ENCODE measurements around the gene SLC12A9. TPM values are rescaled to one million over a fixed set of nuclear protein-coding genes. Genes with fewer than 3 reads are reported as not detected.

SLC12A9 gene
- total and polyA plus RNA-seq, 2 experiments from 2014 or later, result 17.1 to 21.3 TPM

DNA sequence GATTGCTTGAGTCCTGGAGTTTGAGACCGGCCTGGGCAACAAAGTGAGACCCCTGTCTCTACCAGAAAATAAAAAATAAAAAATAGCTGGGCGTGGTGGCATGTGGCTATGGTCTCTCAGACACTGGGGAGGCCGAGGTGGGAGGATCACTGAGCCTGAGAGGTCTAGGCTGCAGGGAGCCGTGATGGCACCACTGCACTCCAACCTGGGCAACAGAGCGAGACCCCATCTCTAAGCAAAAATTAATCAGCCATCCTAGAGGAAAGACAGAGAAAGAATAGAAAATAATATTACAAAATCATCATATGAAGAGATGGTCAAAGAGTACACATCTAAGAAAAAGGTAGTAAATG lies 20.3 kb upstream of the SLC12A9 start:
- Histone ChIP-seq H3K27ac (peak overlapping the region; percentile 91), H4K20me1 (ENCODE audit: insufficient read depth, poor library complexity, severe bottlenecking) (no peaks in the 10 kb centered on the region), H3K4me2 (peak overlapping the region; percentile 65), H2AFZ (no peak overlapping the region), H3K36me3 (replicated peaks; ENCODE audit: insufficient read depth, low read depth) (no peaks in the 10 kb centered on the region), H3K9me2 (replicated peaks; ENCODE audit: insufficient read depth) (no peaks in the 10 kb centered on the region), H3K27me3 (no peaks in the 10 kb centered on the region), H3K9me3 (ENCODE audit: low read depth) (no peaks in the 10 kb centered on the region), H3K4me3 (no peak overlapping the region), H3K79me2 (peaks cover 18% of the 10 kb centered on the region), H3K4me1 (ENCODE audit: insufficient read depth) (peaks cover 33% of the 10 kb centered on the region)
- WGBS (ENCODE audit: low lambda C conversion rate, missing lambda C conversion rate), result 76% methylated on average over 5 of the region's 5 CpGs
- TF ChIP-seq EZH2 (IDR thresholded peaks at IDR 0.05; ENCODE audit: borderline replicate concordance) (no peak), EZH2phosphoT487 (IDR thresholded peaks at IDR 0.05; ENCODE audit: low read depth, severe bottlenecking, unreplicated experiment) (no peak)
- TF ChIP-seq, protein P1, sequence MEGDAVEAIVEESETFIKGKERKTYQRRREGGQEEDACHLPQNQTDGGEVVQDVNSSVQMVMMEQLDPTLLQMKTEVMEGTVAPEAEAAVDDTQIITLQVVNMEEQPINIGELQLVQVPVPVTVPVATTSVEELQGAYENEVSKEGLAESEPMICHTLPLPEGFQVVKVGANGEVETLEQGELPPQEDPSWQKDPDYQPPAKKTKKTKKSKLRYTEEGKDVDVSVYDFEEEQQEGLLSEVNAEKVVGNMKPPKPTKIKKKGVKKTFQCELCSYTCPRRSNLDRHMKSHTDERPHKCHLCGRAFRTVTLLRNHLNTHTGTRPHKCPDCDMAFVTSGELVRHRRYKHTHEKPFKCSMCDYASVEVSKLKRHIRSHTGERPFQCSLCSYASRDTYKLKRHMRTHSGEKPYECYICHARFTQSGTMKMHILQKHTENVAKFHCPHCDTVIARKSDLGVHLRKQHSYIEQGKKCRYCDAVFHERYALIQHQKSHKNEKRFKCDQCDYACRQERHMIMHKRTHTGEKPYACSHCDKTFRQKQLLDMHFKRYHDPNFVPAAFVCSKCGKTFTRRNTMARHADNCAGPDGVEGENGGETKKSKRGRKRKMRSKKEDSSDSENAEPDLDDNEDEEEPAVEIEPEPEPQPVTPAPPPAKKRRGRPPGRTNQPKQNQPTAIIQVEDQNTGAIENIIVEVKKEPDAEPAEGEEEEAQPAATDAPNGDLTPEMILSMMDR (IDR thresholded peaks at IDR 0.05; ENCODE audit: poor library complexity), result no peak
- DNase-seq (ENCODE audit: low spot score), result no peak

DNA sequence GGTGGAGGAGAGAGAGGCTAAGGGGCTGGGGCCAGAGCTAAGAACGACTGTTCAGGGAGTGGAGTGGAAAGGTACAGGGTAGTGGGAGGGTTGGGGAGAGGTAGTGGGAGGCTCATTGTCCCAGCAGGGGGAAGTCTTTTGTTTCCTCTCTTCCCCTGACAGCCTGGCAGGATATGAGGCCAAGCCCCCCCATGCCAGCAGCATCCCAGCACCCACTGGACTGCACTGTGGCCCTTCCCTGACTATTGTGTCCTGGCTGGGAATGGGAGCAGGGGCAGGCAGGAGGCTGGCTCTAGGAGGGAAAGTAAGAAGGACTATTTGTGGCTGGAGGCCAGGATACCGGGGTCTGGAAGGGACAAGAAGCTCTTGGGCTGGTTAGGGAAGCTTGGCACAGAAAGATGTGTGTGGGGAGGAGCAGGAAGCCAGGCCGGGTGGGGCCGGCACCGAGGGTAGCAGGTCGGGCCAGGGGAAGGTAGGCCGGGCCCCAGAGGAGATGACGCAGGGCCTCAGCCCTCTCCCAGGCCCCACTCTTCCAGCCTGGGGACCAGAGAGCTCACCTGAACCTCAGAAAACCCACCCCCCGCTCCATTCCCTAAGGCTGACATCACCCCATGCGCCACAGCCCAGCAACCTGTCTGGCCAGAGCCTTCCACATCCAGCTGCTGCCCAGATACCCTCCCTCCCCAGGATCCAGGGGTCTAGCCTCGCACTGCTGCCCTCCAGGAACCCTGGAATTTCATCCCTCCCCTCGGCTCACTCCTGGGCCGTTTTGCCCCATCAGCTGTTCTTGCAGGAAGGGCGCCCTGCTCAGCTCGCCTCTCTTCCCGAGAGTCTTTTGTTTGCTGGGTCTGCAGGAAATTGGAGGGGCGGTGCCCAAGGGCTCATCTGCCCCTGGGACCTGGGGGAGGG lies 16.4 kb upstream of the SLC12A9 start:
- Histone ChIP-seq H3K27ac (peak overlapping the region; percentile 94), H3K27me3 (no peaks in the 10 kb centered on the region), H3K9me3 (ENCODE audit: low read depth) (no peaks in the 10 kb centered on the region), H3K9me2 (replicated peaks; ENCODE audit: insufficient read depth) (no peaks in the 10 kb centered on the region), H2AFZ (peak overlapping the region; percentile 70), H3K4me3 (no peak overlapping the region), H3K4me2 (peak overlapping the region; percentile 72), H4K20me1 (ENCODE audit: insufficient read depth, poor library complexity, severe bottlenecking) (no peaks in the 10 kb centered on the region), H3K79me2 (no peaks in the 10 kb centered on the region), H3K36me3 (replicated peaks; ENCODE audit: insufficient read depth, low read depth) (no peaks in the 10 kb centered on the region), H3K4me1 (ENCODE audit: insufficient read depth) (peaks cover 24% of the 10 kb centered on the region)
- TF ChIP-seq, protein P1 (IDR thresholded peaks at IDR 0.05; ENCODE audit: poor library complexity), result no peak
- no peak for TF ChIP-seq EZH2phosphoT487 (IDR thresholded peaks at IDR 0.05; ENCODE audit: low read depth, severe bottlenecking, unreplicated experiment)
- no peak for TF ChIP-seq EZH2 (IDR thresholded peaks at IDR 0.05; ENCODE audit: borderline replicate concordance)
- peak; percentile 89 for DNase-seq (ENCODE audit: low spot score)
- WGBS (ENCODE audit: low lambda C conversion rate, missing lambda C conversion rate), result 21% methylated on average over 17 of the region's 17 CpGs

DNA sequence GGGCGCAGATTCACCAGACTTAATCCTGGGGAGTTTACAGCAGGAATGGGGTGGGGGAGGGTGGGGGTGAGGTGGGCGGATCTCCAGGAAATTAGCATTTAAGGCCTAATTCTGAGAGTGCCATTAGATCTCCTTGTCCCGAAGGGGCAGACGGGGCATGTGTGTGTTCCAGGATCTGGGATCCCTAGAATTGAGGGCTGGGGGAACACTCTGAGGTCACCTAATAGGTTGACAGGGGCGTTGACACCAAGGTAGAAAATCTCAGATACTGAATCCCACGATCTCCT lies 15.8 kb upstream of the SLC12A9 start:
- WGBS (ENCODE audit: low lambda C conversion rate, missing lambda C conversion rate), result 12% methylated on average over 6 of the region's 6 CpGs
- Histone ChIP-seq H4K20me1 (ENCODE audit: insufficient read depth, poor library complexity, severe bottlenecking) (no peaks in the 10 kb centered on the region), H3K79me2 (no peaks in the 10 kb centered on the region), H3K4me1 (ENCODE audit: insufficient read depth) (peaks cover 24% of the 10 kb centered on the region), H3K9me3 (ENCODE audit: low read depth) (no peaks in the 10 kb centered on the region), H3K4me2 (peak overlapping the region; percentile 72), H3K27me3 (no peaks in the 10 kb centered on the region), H3K9me2 (replicated peaks; ENCODE audit: insufficient read depth) (no peaks in the 10 kb centered on the region), H2AFZ (peak overlapping the region; percentile 70), H3K27ac (peak overlapping the region; percentile 94), H3K4me3 (no peak overlapping the region), H3K36me3 (replicated peaks; ENCODE audit: insufficient read depth, low read depth) (no peaks in the 10 kb centered on the region)
- TF ChIP-seq EZH2phosphoT487 (IDR thresholded peaks at IDR 0.05; ENCODE audit: low read depth, severe bottlenecking, unreplicated experiment), result no peak
- no peak for TF ChIP-seq EZH2 (IDR thresholded peaks at IDR 0.05; ENCODE audit: borderline replicate concordance)
- TF ChIP-seq, protein P1 (IDR thresholded peaks at IDR 0.05; ENCODE audit: poor library complexity), result no peak
- no peak for DNase-seq (ENCODE audit: low spot score)
